NCI-H2107 treated with DMSO at 0.1 percent for 48 hours (cell line): Measurements from ENCODE around the gene VSIG4.

Source experiments
- DNase-seq: peaks from one replicate; lab custom pipeline; 2025; ENCODE audit not compliant: unreplicated experiment; lab: John Stamatoyannopoulos, UW

The VSIG4 gene

GRCh38 chrX:66009231-66009845 lies 30.5 kb downstream of the VSIG4 start:
- no peak for DNase-seq

GRCh38 chrX:66008328-66008970 lies 31.4 kb downstream of the VSIG4 start:
- no peak for DNase-seq

- no peak for DNase-seq
These were observed 32.0 kb downstream of the VSIG4 start for GRCh38 chrX:66007851-66008250.

GRCh38 chrX:66005830-66006449 lies 33.9 kb downstream of the VSIG4 start:
- no peak for DNase-seq

- DNase-seq: no peak
These were observed 34.7 kb downstream of the VSIG4 start for GRCh38 chrX:66004928-66005829.

- DNase-seq: no peak
These were observed 36.8 kb downstream of the VSIG4 start for GRCh38 chrX:66002824-66003680.

GRCh38 chrX:66001596-66001995 lies 38.3 kb downstream of the VSIG4 start:
- DNase-seq: no peak

- DNase-seq: no peak
These were observed 39.1 kb downstream of the VSIG4 start for GRCh38 chrX:66000628-66001272.

- no peak for DNase-seq
These were observed 39.7 kb downstream of the VSIG4 start for GRCh38 chrX:66000178-66000577.

- DNase-seq: no peak
These were observed 40.2 kb downstream of the VSIG4 start for GRCh38 chrX:65999563-66000148.

- no peak for DNase-seq
These were observed 40.8 kb downstream of the VSIG4 start for GRCh38 chrX:65999029-65999562.

GRCh38 chrX:65997978-65998717 lies 41.7 kb downstream of the VSIG4 start:
- no peak for DNase-seq

- DNase-seq: no peak
These were observed 45.1 kb downstream of the VSIG4 start for GRCh38 chrX:65994519-65995506.

GRCh38 chrX:65993915-65994460 lies 45.9 kb downstream of the VSIG4 start:
- DNase-seq: no peak

GRCh38 chrX:65993332-65993731 lies 46.5 kb downstream of the VSIG4 start:
- no peak for DNase-seq

- no peak for DNase-seq
These were observed 49.2 kb downstream of the VSIG4 start for GRCh38 chrX:65990702-65991101.

GRCh38 chrX:65987811-65988210 lies 52.1 kb downstream of the VSIG4 start:
- no peak for DNase-seq
